Endometrial microvascular endothelial cells (primary cell): ENCODE data around the gene TFF3. TPM values are rescaled to one million over a fixed set of nuclear protein-coding genes. Genes with fewer than 3 reads are reported as not detected.

Experiments used
- in situ Hi-C: cut with HindIII; loops from 2 replicates; pipeline ENCODE4 v1.10.0; 2017; ENCODE audit warnings: low sequenced_read_pairs, low pct_unique_long_range_greater_than_20kb; ENCODE audit errors: inconsistent ontology term
- total RNA-seq: library from RNA; depleted of rRNA; stranded (reverse); fragments of >200 nt; gene quantifications from one replicate; pipeline ENCODE4 v1.2.3, GENCODE V29; 2015; ENCODE audit errors: inconsistent ontology term

TFF3 gene
- total RNA-seq, 1 donor from 2014 or later, result not detected

- in situ Hi-C loops, result no loop called here
Observed at GRCh38 chr21:42348762-42349161, 33.6 kb upstream of the TFF3 start.

DNA sequence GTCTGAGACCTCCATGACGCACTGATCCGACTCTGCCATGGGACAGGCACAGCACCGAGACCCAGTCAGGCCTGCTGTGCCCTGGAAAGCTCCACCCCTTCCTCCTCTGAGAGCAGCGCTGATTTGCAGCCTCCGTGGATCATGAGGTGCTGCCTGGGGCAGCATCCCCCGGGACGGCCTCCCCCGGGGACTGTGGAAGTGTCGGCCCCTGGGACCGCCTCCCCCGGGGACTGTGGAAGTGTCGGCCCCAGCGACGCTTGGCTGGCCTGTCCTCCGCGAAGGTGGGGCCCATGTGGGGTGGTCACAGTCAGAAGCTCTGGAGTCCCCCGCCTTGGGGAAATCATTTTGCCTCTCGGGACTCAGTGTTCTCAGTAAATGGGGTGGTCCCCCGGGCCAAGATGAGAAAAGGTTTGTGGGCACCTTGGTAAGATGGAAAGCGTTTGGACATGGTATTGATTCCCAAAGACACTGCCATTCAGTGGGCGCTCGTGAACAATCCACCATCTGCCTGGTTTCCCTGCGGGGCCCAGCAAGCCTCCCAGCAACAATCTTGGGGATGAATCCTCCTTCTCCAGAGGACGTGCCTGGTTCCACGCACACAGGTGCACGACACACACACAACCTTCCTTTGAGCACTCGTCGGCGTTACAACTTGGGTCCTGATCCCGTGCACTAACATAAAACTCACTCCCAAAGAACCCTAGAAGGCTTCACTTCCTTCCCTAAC, 32.6 kb upstream of the TFF3 start:
- in situ Hi-C loops, result no loop called here

DNA sequence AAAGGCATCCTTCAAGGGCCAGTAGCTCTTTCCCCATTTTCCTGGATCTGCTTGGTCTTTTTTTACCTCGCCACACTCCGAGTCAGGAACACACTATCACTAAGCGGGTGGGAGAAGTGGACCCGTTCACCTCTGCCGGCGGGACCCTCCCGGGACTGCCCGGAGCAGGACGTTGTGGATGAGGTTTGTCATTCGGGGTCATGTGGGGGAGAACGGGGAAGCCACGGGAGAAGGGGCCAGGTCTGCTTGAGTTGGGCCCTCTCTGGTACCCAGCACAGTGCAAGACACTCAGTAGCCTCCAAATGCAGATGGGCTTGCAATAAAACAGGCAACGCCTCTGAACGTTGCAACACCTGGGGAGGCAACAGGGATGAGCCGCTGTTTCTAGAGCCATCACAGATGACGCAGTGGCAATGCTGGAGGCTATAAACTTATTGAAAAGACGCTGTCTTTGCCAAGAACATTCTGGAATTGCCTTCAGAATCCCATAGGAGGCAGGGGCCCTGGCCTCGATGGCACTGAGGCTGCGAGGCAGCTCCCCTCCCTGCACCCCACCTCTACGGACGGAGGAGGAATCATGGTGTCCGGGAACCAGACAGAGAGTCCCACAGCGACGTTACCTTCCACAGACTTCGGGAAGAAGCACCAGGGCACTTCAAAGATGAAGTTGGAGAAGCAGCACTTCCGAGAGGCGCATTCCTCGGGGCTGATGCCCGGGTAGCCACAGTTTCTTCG, 31.8 kb upstream of the TFF3 start:
- in situ Hi-C loops, result no loop called here

DNA sequence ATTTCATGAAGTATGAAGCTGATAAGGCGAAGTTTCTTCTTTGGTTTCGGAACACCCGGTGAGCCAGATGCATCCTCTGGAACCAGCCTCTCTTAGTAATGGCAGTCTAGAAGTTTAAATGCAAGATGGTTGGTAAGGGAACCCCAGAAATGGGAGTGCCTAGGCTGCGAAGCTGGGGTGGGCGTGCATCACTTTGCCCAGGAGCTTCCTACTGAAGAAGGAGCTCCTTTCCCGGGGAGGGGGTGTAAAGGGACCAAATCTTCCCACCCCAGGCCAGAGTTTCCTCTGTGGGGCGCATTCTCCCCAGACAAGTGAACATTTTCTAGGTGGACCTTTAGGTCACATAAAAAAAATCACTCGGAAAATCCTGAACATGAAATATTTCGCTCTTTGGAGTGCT, 31.2 kb upstream of the TFF3 start:
- in situ Hi-C loops, result no loop called here

DNA sequence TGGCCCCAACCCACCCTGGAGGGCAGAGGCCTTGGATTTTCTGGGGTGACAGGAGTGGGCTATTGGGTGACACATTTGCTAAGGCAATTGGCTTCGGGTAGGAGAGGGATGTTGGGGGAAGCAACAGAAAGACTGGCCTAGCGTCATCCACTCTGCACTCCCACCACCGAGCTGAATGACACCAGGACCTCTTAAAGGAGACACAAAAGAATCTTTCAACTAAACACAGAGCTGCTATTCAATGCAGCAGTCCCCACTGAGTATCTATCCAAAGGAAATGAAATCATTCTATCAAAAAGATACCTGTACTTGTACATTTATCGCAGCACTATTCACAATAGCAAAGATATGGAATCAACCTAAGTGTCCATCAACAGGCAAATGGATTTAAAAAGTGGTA, 29.4 kb upstream of the TFF3 start:
- in situ Hi-C loops, result no loop called here

GRCh38 chr21:42343963-42344510, 28.8 kb upstream of the TFF3 start:
- in situ Hi-C loops, result no loop called here

GRCh38 chr21:42343556-42343955, 28.3 kb upstream of the TFF3 start:
- in situ Hi-C loops, result no loop called here

GRCh38 chr21:42343101-42343500, 27.9 kb upstream of the TFF3 start:
- in situ Hi-C loops, result no loop called here

DNA sequence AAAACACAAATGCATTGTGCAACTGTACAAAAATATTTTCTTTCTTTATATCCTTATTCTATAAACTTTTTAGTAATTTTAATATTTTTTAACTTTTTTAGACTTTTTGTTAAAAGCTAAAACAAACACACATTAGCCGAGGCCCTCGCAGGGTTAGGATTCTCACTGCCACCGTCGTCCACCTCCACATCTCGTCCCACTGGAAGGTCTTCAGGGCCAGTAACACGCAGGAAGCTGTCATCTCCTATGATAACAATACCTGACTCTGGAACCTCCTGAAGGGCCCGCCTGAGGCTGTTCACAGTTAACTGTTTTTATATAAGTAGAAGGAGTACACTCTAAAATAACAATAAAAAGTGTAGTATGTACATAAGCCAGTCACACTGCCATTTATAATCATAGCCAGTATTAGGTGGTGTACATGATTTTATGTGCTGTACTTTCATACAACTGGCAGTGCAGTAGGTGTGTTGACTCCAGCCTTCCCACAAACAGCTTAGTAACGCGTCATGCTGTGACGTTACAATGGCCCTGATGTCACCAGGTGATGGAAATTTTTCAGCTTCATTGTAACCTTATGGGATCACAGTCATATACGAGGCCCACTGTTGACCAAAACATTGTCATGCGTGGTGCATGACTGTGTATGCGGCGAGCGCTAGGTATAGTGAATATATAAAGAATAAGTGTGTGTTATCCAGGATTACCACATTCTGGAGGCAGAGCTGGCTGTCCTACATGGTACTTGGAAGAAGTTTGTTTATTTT, 26.8 kb upstream of the TFF3 start:
- in situ Hi-C loops, result no loop called here

- in situ Hi-C loops, result no loop called here
Observed at GRCh38 chr21:42340187-42341050, 25.2 kb upstream of the TFF3 start.

GRCh38 chr21:42338729-42339715, 23.8 kb upstream of the TFF3 start:
- in situ Hi-C loops, result no loop called here

DNA sequence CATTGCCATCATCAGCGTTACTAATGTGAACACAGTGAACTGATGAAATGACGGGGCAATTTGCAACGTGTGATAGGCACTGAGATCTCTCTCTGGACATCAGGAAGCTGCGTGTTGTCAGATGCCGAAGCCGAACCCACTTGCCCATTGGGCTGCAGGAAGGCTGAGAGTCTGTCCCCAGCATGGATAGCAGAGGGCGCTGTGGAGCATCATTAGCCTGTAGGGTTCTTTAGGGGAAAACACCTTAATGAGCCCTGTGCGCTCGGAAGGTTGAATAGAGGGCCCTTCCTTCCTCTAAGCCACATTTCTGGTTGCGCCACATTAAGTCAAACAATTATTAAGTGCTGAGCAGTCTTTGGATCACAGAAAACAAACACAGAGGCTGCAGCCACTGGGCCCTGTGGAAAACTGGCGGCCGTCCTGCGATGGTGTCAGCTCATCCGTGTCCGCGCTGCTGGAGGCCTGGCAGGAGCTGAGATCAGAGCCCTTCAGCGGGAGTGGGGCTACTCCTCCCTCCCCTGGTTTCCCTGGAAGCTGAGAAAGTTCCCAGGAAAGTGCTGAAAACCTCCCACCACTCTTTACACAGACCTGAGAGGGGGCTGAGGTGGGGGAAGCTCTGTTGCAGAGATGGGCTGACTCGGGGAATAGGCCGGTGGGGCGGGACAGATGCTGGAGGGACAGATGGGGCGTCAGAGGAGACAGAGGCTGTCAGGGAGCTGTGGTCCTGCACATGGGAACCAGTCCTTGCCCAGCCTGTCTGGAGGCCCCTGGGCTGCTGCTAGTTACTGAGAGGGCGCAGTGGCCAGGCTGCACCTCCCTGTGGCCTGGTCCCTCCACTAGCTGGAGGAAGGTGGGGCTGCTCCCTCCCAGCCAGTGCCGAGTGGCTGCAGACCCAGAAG, 22.9 kb upstream of the TFF3 start:
- in situ Hi-C loops, result no loop called here

DNA sequence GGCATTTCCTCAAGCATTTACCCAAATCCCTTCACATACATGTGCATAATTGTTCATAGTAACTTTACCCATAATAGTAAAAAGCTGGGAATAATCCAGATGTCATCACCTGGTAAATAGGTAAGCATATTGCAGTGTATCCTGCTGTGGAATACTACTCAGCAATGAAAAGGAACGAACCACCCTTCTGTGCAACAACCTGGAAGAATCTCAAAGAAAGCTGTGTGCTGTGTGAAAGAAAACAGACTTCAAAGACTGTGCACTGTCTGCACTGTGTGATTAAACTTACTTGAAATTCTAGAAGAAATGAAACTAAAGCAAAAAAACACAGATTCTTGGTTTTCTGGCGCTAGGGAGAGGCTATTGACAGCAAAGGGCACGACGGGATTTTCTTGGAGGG, 22.1 kb upstream of the TFF3 start:
- in situ Hi-C loops, result no loop called here

- in situ Hi-C loops, result no loop called here
Observed at GRCh38 chr21:42336054-42336453, 20.8 kb upstream of the TFF3 start.

GRCh38 chr21:42332557-42333317, 17.5 kb upstream of the TFF3 start:
- in situ Hi-C loops, result no loop called here

DNA sequence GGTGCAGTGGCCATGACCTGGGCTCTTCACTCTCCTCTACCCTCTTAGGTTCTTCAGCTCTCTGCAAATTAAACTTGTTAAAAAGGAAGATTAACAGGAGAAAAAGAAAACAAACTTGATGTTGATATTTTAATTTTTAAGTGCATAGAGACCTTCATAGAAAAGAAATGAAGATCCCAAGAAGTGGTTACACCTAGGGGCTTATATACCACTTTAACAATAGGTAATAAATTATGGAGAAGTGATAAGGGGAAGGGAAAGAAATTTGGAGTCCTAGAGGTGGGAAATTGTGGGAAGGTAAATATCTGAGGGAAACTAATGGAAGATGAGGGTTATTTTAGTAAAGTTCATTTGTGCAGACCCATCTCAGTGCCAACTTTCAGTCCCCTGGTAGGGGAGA, 16.5 kb upstream of the TFF3 start:
- in situ Hi-C loops, result no loop called here
